ENCODE measurements around the gene SRSF6. TPM values are rescaled to one million over a fixed set of nuclear protein-coding genes. Genes with fewer than 3 reads are reported as not detected.

Gene SRSF6
- total and polyA plus RNA-seq, 10 of the 15 experiments (the other 5 are each of a cell fraction or from before 2014, with no cell fraction given), result 57.2 to 191 (median 108) TPM

DNA sequence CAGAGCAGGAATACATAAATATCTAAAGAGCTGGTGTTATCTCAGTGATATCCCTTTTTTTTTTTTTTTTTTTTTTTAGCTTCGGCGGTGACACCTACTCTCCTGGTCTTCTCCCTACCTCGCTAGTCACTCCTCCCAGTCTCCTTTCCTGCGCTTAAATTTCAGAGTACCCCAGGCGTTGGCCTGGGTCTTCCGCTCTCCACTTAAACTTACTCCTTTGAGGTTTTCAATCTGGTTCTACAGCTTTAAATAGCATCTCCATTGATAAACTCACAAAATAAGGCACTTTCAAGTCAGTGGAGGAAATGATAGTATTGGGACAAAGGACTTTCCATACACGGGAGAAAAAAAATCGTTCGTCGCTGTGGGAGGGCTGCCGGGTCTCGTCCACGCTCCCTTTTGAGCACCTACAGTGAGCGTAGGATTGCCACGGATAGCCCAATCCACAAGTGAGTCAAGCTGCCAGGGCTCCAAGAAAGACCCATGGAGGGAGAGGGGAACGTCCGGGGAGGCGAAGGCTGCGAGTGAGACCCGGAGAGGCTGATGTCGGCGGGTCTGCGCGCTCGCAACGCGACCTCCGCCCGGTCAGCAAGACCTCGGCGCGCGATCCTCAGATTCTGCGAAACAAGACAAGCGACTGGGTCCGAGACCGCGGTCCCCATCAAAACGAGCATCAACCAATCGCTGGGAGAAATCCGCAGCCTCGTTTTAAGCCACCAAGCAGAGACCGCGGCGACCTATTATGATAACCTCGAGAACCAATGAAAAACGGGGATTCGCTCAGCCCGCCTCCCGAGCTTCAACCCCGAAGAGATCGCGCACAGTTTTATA lies 672 bp upstream of the SRSF6 start (continued):
- TF ChIP-seq POLR2AphosphoS2 (IDR thresholded peaks at IDR 0.05; ENCODE audit: low read depth, low read length) (no peak), GABPA (IDR thresholded peaks at IDR 0.05; ENCODE audit: low read depth) (no peak), SUZ12 (IDR thresholded peaks at IDR 0.05; ENCODE audit: unreplicated experiment) (no peak), NR2F1 (conservative IDR thresholded peaks at IDR 0.05) (no peak), NFXL1 (IDR thresholded peaks at IDR 0.05; ENCODE audit: borderline replicate concordance) (no peak), STAT1 (conservative IDR thresholded peaks at IDR 0.05) (no peak), ZNF622 (IDR thresholded peaks at IDR 0.05) (no peak), ETV6 (conservative IDR thresholded peaks at IDR 0.05 in 1 of 2, IDR thresholded peaks at IDR 0.05 in 1 of 2; ENCODE audit: borderline replicate concordance in 1 of 2, low read depth in 1 of 2) (no peak)

DNA sequence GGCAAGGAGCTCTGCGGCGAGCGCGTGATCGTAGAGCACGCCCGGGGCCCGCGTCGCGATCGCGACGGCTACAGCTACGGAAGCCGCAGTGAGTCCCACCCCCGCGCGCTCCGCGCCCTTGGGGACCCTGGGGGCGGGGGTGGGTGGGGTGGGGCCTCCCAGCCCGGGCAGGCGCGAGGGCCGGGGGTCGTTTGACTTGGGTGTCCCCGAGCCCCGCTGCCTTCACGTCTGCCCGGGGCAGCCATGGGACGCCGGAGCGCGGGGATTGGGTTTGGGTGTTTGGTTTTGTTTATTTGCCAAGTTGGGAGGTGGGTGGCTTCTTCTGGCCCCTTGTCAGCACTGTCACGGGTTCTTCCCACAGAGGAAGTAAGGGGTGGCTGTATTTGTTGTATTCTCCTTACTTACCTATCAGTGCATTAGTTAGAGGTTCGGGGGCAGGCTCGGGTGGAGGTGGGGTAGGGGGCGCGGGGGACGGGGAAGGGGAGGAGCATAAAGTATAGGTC lies 777 bp downstream of the SRSF6 start:
- ChIA-PET POLR2A (interaction anchor here (0.6 to 1.6 kb wide), 6 partner anchors 56 to 277 kb away, joined by 3 to 7 read pairs (median 4); partner anchors contain the start of gene IFT52), SMC1A (ENCODE audit: uncharacterized antibody, unreplicated experiment) (interaction anchor here (0.7 to 1.0 kb wide), 2 partner anchors 43 to 56 kb away, joined by 3 read pairs; no protein-coding TSS in a partner anchor), RAD21 (ENCODE audit: unreplicated experiment) (interaction anchor here (1.0 to 2.3 kb wide), 5 partner anchors 10 to 622 kb away, joined by 3 to 8 read pairs (median 3); no protein-coding TSS in a partner anchor), CTCF (interaction anchor here (0.7 to 1.3 kb wide), 3 partner anchors 9 to 223 kb away, joined by 3 to 4 read pairs (median 4); no protein-coding TSS in a partner anchor)
- Histone ChIP-seq H4K20me1 (ENCODE audit: control insufficient read depth, insufficient read depth) (peaks cover 5% of the 10 kb centered on the region), H3K27ac (ENCODE audit: control insufficient read depth, insufficient read depth) (peak overlapping the region; percentile 99), H3K9me3 (replicated peaks; ENCODE audit: control insufficient read depth, insufficient read depth, low read length) (no peaks in the 10 kb centered on the region; the same call in 2 of the 3 replicates), H3K4me3 (peak overlapping the region; percentile 71), H3K9ac (ENCODE audit: control insufficient read depth, insufficient read depth, low read length) (peak overlapping the region; percentile 100), H3K27me3 (replicated peaks in 1 of 2; ENCODE audit: control insufficient read depth in 2 of 2, insufficient read depth in 2 of 2, low read length in 1 of 2) (no peaks in the 10 kb centered on the region), H2AFZ (ENCODE audit: control insufficient read depth, low read depth, low read length) (no peak overlapping the region), H3K4me2 (ENCODE audit: control insufficient read depth, insufficient read depth) (peak overlapping the region; percentile 65; the same call in 1 of the 2 replicates), H3K36me3 (ENCODE audit: control insufficient read depth in 2 of 2, insufficient read depth in 2 of 2, low read length in 1 of 2) (peaks cover 0 to 28% of the 10 kb centered on the region in 2 experiments; a peak in 2 of 4 replicates), H3K4me1 (ENCODE audit: control insufficient read depth, insufficient read depth, low read length) (peaks cover 3% of the 10 kb centered on the region; the same call in 1 of the 2 replicates), H3K79me2 (ENCODE audit: control insufficient read depth, insufficient read depth, low read length) (peaks cover 29% of the 10 kb centered on the region)
- DNase-seq (ENCODE audit: low read depth, low spot score) (no peak), ATAC-seq (peak; percentile 7), FAIRE-seq (no peak)
- intact Hi-C loops (cut with micrococcal nuclease; ENCODE audit: unreplicated experiment) (loop anchor here (5.0 kb wide), 2 partner anchors 54 to 224 kb away; no protein-coding TSS in a partner anchor), in situ Hi-C loops (cut with MboI) (no loop called here)
- no TSS peak for BruUV-seq (replicated peaks)
- no peak for TF ChIP-seq TCF3 (IDR thresholded peaks at IDR 0.05; ENCODE audit: borderline replicate concordance, insufficient read depth, low read depth, low read length)
- no peak for TF ChIP-seq TCF12 (IDR thresholded peaks at IDR 0.05; ENCODE audit: low read depth, low read length)
- TF ChIP-seq CREM (IDR thresholded peaks at IDR 0.05; ENCODE audit: low read depth), result 0 out of 2 replicates have a peak, but pooled peaks have one; percentile 33
- 0% methylated on average over 32 of the region's 41 CpGs for WGBS (ENCODE audit: insufficient coverage, insufficient replicate concordance, low lambda C conversion rate, missing lambda C conversion rate)
